Right lobe of liver (tissue), 4 donors: Measurements from ENCODE around the gene ACADSB.

Source experiments
- POLR2A ChIP-seq: fragments of 450-650 bp; IDR thresholded peaks from one replicate; pipeline ENCODE4 v1.6.1; 2017; ENCODE audit warnings: antibody characterized with exemption, mild to moderate bottlenecking
- TF ChIP-seq, protein P1 (sequence below), 4 donors: fragments of 200-600 bp in 3 of 4; fragments of 450-650 bp in 1 of 4; IDR thresholded peaks; one replicate each; pipeline versions ENCODE4 v1.5.1 to v1.8.0; 2016 to 2022; ENCODE audit warnings: antibody characterized with exemption in 4 of 4, mild to moderate bottlenecking in 2 of 4
- donor health status: DM: no; HTN: no; CAD: no.
- donor health status: DM: no; HTN: no; CAD: no.
- donor health status: DM: no; HTN: yes; CAD: no.

DNA sequence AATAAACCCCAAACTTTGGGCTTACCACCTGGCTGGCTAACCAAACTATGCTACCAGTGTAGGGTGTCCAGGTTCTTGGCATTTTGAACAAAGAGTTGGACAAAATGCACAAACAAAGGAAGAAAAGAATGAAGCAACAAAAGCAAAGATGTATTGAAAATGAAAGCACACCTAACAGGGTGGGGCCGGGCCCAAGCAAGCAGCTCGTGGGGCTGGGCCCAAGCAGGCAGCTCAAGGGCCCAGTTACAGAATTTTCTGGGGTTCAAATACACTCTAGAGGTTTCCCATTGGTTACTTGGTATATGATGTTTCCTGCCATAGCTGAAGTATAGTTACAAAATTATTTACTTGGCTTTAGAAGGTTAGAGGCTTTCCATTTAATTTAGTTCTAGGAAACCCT, 15.7 kb downstream of the ACADSB start:
- TF ChIP-seq, protein P1, sequence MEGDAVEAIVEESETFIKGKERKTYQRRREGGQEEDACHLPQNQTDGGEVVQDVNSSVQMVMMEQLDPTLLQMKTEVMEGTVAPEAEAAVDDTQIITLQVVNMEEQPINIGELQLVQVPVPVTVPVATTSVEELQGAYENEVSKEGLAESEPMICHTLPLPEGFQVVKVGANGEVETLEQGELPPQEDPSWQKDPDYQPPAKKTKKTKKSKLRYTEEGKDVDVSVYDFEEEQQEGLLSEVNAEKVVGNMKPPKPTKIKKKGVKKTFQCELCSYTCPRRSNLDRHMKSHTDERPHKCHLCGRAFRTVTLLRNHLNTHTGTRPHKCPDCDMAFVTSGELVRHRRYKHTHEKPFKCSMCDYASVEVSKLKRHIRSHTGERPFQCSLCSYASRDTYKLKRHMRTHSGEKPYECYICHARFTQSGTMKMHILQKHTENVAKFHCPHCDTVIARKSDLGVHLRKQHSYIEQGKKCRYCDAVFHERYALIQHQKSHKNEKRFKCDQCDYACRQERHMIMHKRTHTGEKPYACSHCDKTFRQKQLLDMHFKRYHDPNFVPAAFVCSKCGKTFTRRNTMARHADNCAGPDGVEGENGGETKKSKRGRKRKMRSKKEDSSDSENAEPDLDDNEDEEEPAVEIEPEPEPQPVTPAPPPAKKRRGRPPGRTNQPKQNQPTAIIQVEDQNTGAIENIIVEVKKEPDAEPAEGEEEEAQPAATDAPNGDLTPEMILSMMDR (IDR thresholded peaks at IDR 0.05) = no peak
- TF ChIP-seq POLR2A = no peak
